DND-41 (cell line): Measurements from ENCODE around the gene NDUFS6.

Source experiments
- ATAC-seq: fragments of 200-7000 bp; cut with Tn5 transposase; 3 replicates; pipeline ENCODE4 v1.9.1; 2021; ENCODE audit warnings: low read depth; ENCODE audit not compliant: insufficient read depth
- DNase-seq: peaks from one replicate; pipeline ENCODE4 v3.0.0-alpha.2; 2020
- H2AFZ ChIP-seq: 2 replicates; pipeline ENCODE4 v1.6.0; 2012; ENCODE audit warnings: low read depth, low read length
- H3K27ac ChIP-seq: 2 replicates; pipeline ENCODE4 v1.5.1; 2012; ENCODE audit warnings: low read length, inconsistent platforms
- H3K27me3 ChIP-seq: fragments of 200-600 bp; sonication (generic); 2 replicates; pipeline ENCODE4 v1.6.0; 2012; ENCODE audit warnings: low read length, mild to moderate bottlenecking, inconsistent platforms; ENCODE audit not compliant: insufficient read depth, poor library complexity
- H3K36me3 ChIP-seq: 2 replicates; pipeline ENCODE4 v1.5.1; 2012; ENCODE audit warnings: low read length, inconsistent platforms; ENCODE audit not compliant: insufficient read depth
- H3K4me1 ChIP-seq: 2 replicates; pipeline ENCODE4 v1.5.1; 2012; ENCODE audit warnings: mild to moderate bottlenecking, low read length; ENCODE audit not compliant: insufficient read depth
- H3K4me2 ChIP-seq: 2 replicates; pipeline ENCODE4 v1.6.0; 2012; ENCODE audit warnings: mild to moderate bottlenecking, moderate library complexity, low read length, inconsistent platforms; ENCODE audit not compliant: insufficient read depth
- H3K4me3 ChIP-seq, 2 experiments: fragments of 200-600 bp in 1 of 2; shearing (Covaris generic) in 1 of 2; 2 replicates each; pipeline ENCODE4 v1.5.1; 2012 to 2016; ENCODE audit warnings: inconsistent platforms in 2 of 2, low read length in 2 of 2, mild to moderate bottlenecking in 2 of 2, low read depth in 1 of 2, moderate library complexity in 1 of 2
- H3K79me2 ChIP-seq: 2 replicates; pipeline ENCODE4 v1.6.0; 2012; ENCODE audit warnings: low read length, inconsistent platforms; ENCODE audit not compliant: insufficient read depth
- H3K9ac ChIP-seq: 2 replicates; pipeline ENCODE4 v1.6.0; 2012; ENCODE audit warnings: low read depth, mild to moderate bottlenecking, inconsistent platforms, low read length, moderate library complexity
- H3K9me3 ChIP-seq: 2 replicates; pipeline ENCODE4 v1.5.1; 2012; ENCODE audit warnings: low read length, moderate library complexity, mild to moderate bottlenecking, inconsistent platforms; ENCODE audit not compliant: insufficient read depth, severe bottlenecking
- H4K20me1 ChIP-seq: 2 replicates; pipeline ENCODE4 v1.6.0; 2012; ENCODE audit warnings: low read length; ENCODE audit not compliant: insufficient read depth
- EZH2 ChIP-seq: IDR thresholded peaks from 3 replicates; pipeline ENCODE4 v1.6.1; 2012; ENCODE audit warnings: borderline replicate concordance, low read depth, mild to moderate bottlenecking, moderate library complexity, low read length, inconsistent platforms; ENCODE audit not compliant: severe bottlenecking
- TF ChIP-seq, protein P1 (sequence below): IDR thresholded peaks from 2 replicates; pipeline ENCODE4 v1.5.1; 2012; ENCODE audit warnings: borderline replicate concordance, low read length, moderate library complexity, mild to moderate bottlenecking; ENCODE audit not compliant: poor library complexity, severe bottlenecking; ENCODE audit errors: extremely low read depth

Gene NDUFS6

DNA sequence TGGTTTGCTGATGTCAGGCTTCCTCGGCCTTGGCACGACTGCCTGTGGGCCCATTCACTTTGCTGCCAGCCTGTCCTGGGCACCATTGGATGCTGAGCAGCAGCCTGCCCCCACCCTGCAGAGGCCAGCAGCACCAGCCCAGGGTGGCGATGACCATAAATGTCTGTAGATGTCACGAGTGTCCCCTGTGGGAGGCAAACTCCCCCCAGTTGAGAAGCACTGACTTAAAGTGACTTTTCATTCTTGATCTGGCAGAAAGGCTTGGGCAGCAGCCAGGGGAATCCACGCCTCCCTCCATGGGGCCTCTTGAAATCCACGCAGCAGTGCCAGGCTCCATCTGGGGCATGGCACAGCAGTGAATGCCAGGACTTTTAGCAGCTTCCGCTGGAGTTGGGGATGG lies 59.7 kb downstream of the NDUFS6 start:
- H2AFZ ChIP-seq: no peak overlapping the region
- H3K4me3 ChIP-seq: no peak overlapping the region
- no peak for DNase-seq
- no peaks in the 10 kb centered on the region for H3K36me3 ChIP-seq
- H3K9ac ChIP-seq: no peak overlapping the region
- no peaks in the 10 kb centered on the region for H3K9me3 ChIP-seq
- ATAC-seq: no peak
- H3K27ac ChIP-seq: no peak overlapping the region
- no peaks in the 10 kb centered on the region for H4K20me1 ChIP-seq
- H3K4me1 ChIP-seq: no peaks in the 10 kb centered on the region
- H3K4me2 ChIP-seq: no peak overlapping the region
- no peaks in the 10 kb centered on the region for H3K79me2 ChIP-seq
- TF ChIP-seq, protein P1, sequence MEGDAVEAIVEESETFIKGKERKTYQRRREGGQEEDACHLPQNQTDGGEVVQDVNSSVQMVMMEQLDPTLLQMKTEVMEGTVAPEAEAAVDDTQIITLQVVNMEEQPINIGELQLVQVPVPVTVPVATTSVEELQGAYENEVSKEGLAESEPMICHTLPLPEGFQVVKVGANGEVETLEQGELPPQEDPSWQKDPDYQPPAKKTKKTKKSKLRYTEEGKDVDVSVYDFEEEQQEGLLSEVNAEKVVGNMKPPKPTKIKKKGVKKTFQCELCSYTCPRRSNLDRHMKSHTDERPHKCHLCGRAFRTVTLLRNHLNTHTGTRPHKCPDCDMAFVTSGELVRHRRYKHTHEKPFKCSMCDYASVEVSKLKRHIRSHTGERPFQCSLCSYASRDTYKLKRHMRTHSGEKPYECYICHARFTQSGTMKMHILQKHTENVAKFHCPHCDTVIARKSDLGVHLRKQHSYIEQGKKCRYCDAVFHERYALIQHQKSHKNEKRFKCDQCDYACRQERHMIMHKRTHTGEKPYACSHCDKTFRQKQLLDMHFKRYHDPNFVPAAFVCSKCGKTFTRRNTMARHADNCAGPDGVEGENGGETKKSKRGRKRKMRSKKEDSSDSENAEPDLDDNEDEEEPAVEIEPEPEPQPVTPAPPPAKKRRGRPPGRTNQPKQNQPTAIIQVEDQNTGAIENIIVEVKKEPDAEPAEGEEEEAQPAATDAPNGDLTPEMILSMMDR: no peak
- no peak for TF ChIP-seq EZH2
- peaks cover 8% of the 10 kb centered on the region for H3K27me3 ChIP-seq

DNA sequence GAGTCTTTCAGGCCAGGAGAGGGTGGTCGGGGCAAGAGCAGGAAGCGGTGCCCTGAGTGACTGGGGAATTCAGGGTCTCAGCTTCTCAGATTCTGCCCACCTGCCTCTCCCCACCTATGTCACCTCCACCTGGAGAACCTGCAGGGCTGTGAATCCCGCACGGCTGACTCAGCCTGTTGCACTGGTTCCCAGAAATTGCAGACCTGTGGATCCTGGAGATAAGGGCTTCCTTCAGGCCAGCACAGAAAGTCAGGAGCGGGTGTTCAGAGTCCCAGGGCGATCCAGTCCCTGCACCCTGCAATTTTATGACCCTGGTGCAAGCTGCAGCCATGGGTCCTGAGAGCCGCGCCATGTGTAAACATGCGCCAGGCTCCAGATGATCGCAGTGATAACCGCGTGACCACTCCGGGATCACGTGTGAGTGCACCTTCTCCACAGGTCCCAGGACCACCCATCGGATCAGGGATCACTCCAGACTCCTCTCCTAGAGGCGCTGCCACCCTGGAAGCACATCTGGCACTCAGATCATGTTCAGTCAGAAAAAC lies 63.8 kb downstream of the NDUFS6 start:
- peaks cover 9% of the 10 kb centered on the region for H3K27me3 ChIP-seq

DNA sequence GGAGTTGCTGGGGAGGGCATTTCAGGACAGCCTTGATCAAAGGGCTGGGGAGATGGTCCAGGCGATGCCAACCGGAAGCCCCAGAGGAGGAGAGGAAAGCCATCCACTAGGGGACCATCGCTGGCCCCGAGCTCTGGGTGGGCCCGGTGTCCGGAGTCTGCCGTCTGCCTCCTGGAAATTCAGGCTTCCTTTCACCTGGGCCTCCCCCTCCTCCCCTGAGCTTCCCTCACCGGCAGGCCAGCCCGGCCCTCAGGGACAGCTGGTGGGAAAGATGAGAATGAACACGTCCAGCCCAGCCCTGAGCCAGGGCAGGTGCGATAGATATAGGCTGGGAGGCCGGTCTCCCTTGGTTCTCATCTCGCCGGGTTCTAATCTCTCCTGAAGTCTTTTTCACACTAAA lies 64.3 kb downstream of the NDUFS6 start:
- H3K4me1 ChIP-seq: no peaks in the 10 kb centered on the region
- peaks cover 6% of the 10 kb centered on the region for H3K9me3 ChIP-seq
- ATAC-seq: no peak
- no peak for DNase-seq
- TF ChIP-seq, protein P1: no peak
- no peak for TF ChIP-seq EZH2
- H3K36me3 ChIP-seq: no peaks in the 10 kb centered on the region
- H3K9ac ChIP-seq: no peak overlapping the region
- H3K79me2 ChIP-seq: no peaks in the 10 kb centered on the region
- no peak overlapping the region for H3K4me3 ChIP-seq
- no peak overlapping the region for H3K27ac ChIP-seq
- H3K27me3 ChIP-seq: peaks cover 9% of the 10 kb centered on the region
- no peak overlapping the region for H2AFZ ChIP-seq
- H4K20me1 ChIP-seq: no peaks in the 10 kb centered on the region; the same call in 1 of the 2 replicates
- no peak overlapping the region for H3K4me2 ChIP-seq

More for the DNA sequence above, 63.8 kb downstream of the NDUFS6 start:
- H3K9ac ChIP-seq: no peak overlapping the region
- no peak overlapping the region for H3K4me3 ChIP-seq
- H3K36me3 ChIP-seq: no peaks in the 10 kb centered on the region
- H3K9me3 ChIP-seq: peaks cover under 1% of the 10 kb centered on the region
- H3K4me1 ChIP-seq: no peaks in the 10 kb centered on the region
- no peaks in the 10 kb centered on the region for H4K20me1 ChIP-seq
- no peaks in the 10 kb centered on the region for H3K79me2 ChIP-seq
- no peak overlapping the region for H3K27ac ChIP-seq
- no peak for ATAC-seq
- H2AFZ ChIP-seq: no peak overlapping the region
- DNase-seq: no peak
- no peak for TF ChIP-seq EZH2
- TF ChIP-seq, protein P1: no peak
- no peak overlapping the region for H3K4me2 ChIP-seq
